HepG2 (cell line): ENCODE measurements around the gene QDPR. TPM values are rescaled to one million over a fixed set of nuclear protein-coding genes. Genes with fewer than 3 reads are reported as not detected.

Experiments
- ATAC-seq: fragments of 200-7000 bp; cut with Tn5 transposase; 3 replicates; pipeline ENCODE4 v1.9.1; 2020; ENCODE audit warnings: mild to moderate bottlenecking, moderate library complexity
- BruUV-seq: library from RNA; stranded (reverse); fragments of 400-500 nt; replicated peaks from 2 replicates; lab custom pipeline; 2021; lab: Mats Ljungman, UMichigan
- CTCF ChIA-PET: fragments of 300-600 bp; formaldehyde crosslinking; extraction: SDS; loops from one replicate; lab custom pipeline; 2021; ENCODE audit warnings: low total read pairs, inconsistent platforms, low intra/inter-chr PET ratio; lab: Yijun Ruan, JAX
- POLR2A ChIA-PET: fragments of 350-600 bp; sonication (Branson Sonifier 250); formaldehyde crosslinking; loops from one replicate; lab custom pipeline; 2020; ENCODE audit warnings: antibody characterized with exemption, inconsistent platforms; lab: Yijun Ruan, JAX
- DNase-seq: peaks from one replicate; pipeline ENCODE4 v3.0.0-alpha.2; 2015; ENCODE audit warnings: low spot score
- FAIRE-seq: peaks from 3 replicates; lab custom pipeline; 2011; peaks lifted over from hg19 to GRCh38; lab: Jason Lieb, UNC
- H2AFZ ChIP-seq: one replicate; pipeline ENCODE4 v1.6.1; 2011; ENCODE audit warnings: low read length, inconsistent platforms
- H3K27ac ChIP-seq: fragments of 300-600 bp; 3 replicates; pipeline ENCODE4 v1.8.0; 2011; ENCODE audit warnings: mixed run types, mild to moderate bottlenecking, mixed read lengths, low read length, inconsistent platforms; ENCODE audit not compliant: insufficient read depth; ENCODE audit errors: extremely low read length
- H3K27me3 ChIP-seq, 2 experiments: fragments of 200-600 bp in 1 of 2; 2 replicates in 1 of 2; 3 replicates in 1 of 2; pipeline versions ENCODE4 v1.6.0 to v1.8.0; 2011; ENCODE audit warnings: low read length in 2 of 2, mild to moderate bottlenecking in 2 of 2, moderate library complexity in 2 of 2, inconsistent platforms in 1 of 2; ENCODE audit not compliant: insufficient read depth in 2 of 2, control insufficient read depth in 1 of 2
- H3K36me3 ChIP-seq, 2 experiments: fragments of 200-600 bp in 1 of 2; replicated peaks in 1 of 2; 2 replicates in 1 of 2; 3 replicates in 1 of 2; pipeline versions ENCODE4 v1.5.1 to v1.8.0; 2011; ENCODE audit warnings: low read length in 2 of 2, inconsistent platforms in 1 of 2; ENCODE audit not compliant: insufficient read depth in 2 of 2, control insufficient read depth in 1 of 2
- H3K4me1 ChIP-seq: 2 replicates; pipeline ENCODE4 v1.5.1; 2012; ENCODE audit warnings: low read length, inconsistent platforms; ENCODE audit not compliant: insufficient read depth
- H3K4me2 ChIP-seq: 2 replicates; pipeline ENCODE4 v1.6.0; 2011; ENCODE audit warnings: low read depth, low read length, inconsistent platforms
- H3K4me3 ChIP-seq, 3 experiments: fragments of 200-600 bp in 1 of 3; sonication (generic), shearing (Covaris generic) in 1 of 3; replicated peaks in 1 of 3; 2 replicates each; pipeline ENCODE4 v1.5.1; 2011 to 2016; ENCODE audit warnings: low read length in 3 of 3, inconsistent platforms in 2 of 3, low read depth in 2 of 3, mild to moderate bottlenecking in 2 of 3, control low read depth in 1 of 3, mixed read lengths in 1 of 3; ENCODE audit not compliant: insufficient read depth in 1 of 3
- H3K79me2 ChIP-seq: one replicate; pipeline ENCODE4 v1.6.1; 2011; ENCODE audit warnings: low read length, inconsistent platforms; ENCODE audit not compliant: insufficient read depth
- H3K9ac ChIP-seq: 2 replicates; pipeline ENCODE4 v1.6.0; 2011; ENCODE audit warnings: mild to moderate bottlenecking, low read depth, low read length, inconsistent platforms; ENCODE audit not compliant: insufficient read depth
- H3K9me3 ChIP-seq: 2 replicates; pipeline ENCODE4 v1.5.1; 2012; ENCODE audit warnings: mild to moderate bottlenecking, low read length
- H4K20me1 ChIP-seq: 2 replicates; pipeline ENCODE4 v1.6.0; 2011; ENCODE audit warnings: inconsistent platforms, mild to moderate bottlenecking, low read length, moderate library complexity; ENCODE audit not compliant: insufficient read depth
- CENPT ChIP-seq: sonication (generic); formaldehyde crosslinking; IDR thresholded peaks from 2 replicates; pipeline ENCODE4 v1.8.0; 2022; ENCODE audit warnings: low read depth, mild to moderate bottlenecking, moderate library complexity, missing genetic modification reagents
- EEA1 ChIP-seq: sonication (generic); formaldehyde crosslinking; IDR thresholded peaks from 2 replicates; pipeline ENCODE4 v1.5.1; 2020; ENCODE audit warnings: mild to moderate bottlenecking, missing genetic modification reagents, borderline replicate concordance
- FOXO1 ChIP-seq: sonication (generic); formaldehyde crosslinking; IDR thresholded peaks from 2 replicates; pipeline ENCODE4 v1.4.0; 2020; ENCODE audit warnings: missing genetic modification reagents
- PHB2 ChIP-seq: fragments of 450-650 bp; IDR thresholded peaks from 2 replicates; pipeline ENCODE4 v1.6.1; 2018; ENCODE audit not compliant: partially characterized antibody
- PHF21A ChIP-seq: sonication (generic); formaldehyde crosslinking; IDR thresholded peaks from 2 replicates; pipeline ENCODE4 v1.5.0; 2020; ENCODE audit warnings: mild to moderate bottlenecking, missing genetic modification reagents
- REXO4 ChIP-seq: sonication (generic); formaldehyde crosslinking; IDR thresholded peaks from 2 replicates; pipeline ENCODE4 v1.8.0; 2022; ENCODE audit warnings: missing genetic modification reagents, mild to moderate bottlenecking, borderline replicate concordance
- TEAD3 ChIP-seq: optimal IDR thresholded peaks from 2 replicates; pipeline ENCODE3; 2016; ENCODE audit warnings: borderline replicate concordance
- ZC3H4 ChIP-seq: sonication (generic); formaldehyde crosslinking; IDR thresholded peaks from 2 replicates; pipeline ENCODE4 v1.4.0; 2020; ENCODE audit warnings: missing genetic modification reagents, borderline replicate concordance
- ZNF205 ChIP-seq: IDR thresholded peaks from 2 replicates; pipeline ENCODE4 v1.6.1; 2018; ENCODE audit warnings: missing biosample characterization, missing genetic modification reagents
- ZNF350 ChIP-seq: sonication (generic); formaldehyde crosslinking; IDR thresholded peaks from 2 replicates; pipeline ENCODE4 v1.4.0; 2020; ENCODE audit warnings: mild to moderate bottlenecking, low read depth, missing genetic modification reagents, borderline replicate concordance
- ZNF557 ChIP-seq: sonication (generic); formaldehyde crosslinking; IDR thresholded peaks from 2 replicates; pipeline ENCODE4 v1.4.0; 2020; ENCODE audit warnings: missing genetic modification reagents
- ZNF749 ChIP-seq: sonication (generic); formaldehyde crosslinking; IDR thresholded peaks from 2 replicates; pipeline ENCODE4 v1.8.0; 2022; ENCODE audit warnings: mild to moderate bottlenecking, missing genetic modification reagents, moderate library complexity, borderline replicate concordance
- WGBS: methylation state at CpG from one replicate; pipeline ENCODE4 v1.1.6; 2017; ENCODE audit warnings: low lambda C conversion rate; 5-methylcytosine and 5-hydroxymethylcytosine counted together
- in situ Hi-C: cut with HindIII; loops from 2 replicates; pipeline ENCODE4 v1.10.0; 2017; ENCODE audit warnings: low pct_unique_long_range_greater_than_20kb; ENCODE audit not compliant: extremely low pct_ligation_motif_present
- intact Hi-C: fragments of 100-400 bp; cut with micrococcal nuclease; formaldehyde crosslinking; loops from one replicate; pipeline ENCODE4 v1.10.0; 2022; ENCODE audit not compliant: unreplicated experiment
- polyA plus RNA-seq, 8 experiments: library from polyadenylated mRNA; depleted of rRNA in 3 of 8; stranded (reverse) in 7 of 8; unstranded in 1 of 8; fragments of >200 nt; fragmentation: Illumina TruSeq in 4 of 8; extraction: Trizol in 4 of 8; gene quantifications; 2 replicates each; pipeline versions ENCODE4 v1.2.1 to v1.2.3, GENCODE V29; 2011 to 2016; ENCODE audit warnings: low read depth in 4 of 8, missing spikeins in 1 of 8, mixed read lengths in 1 of 8; ENCODE audit not compliant: insufficient read depth in 1 of 8
- total RNA-seq, 5 experiments: library from RNA; depleted of rRNA; stranded (reverse); fragments of >200 nt; fragmentation: Illumina TruSeq; extraction: Trizol; gene quantifications; 2 replicates each; pipeline ENCODE4 v1.2.3, GENCODE V29; 2016; ENCODE audit warnings: low read depth in 1 of 5
- TF ChIP-seq, protein P1 (sequence below): IDR thresholded peaks from 2 replicates; pipeline ENCODE4 v1.6.1; 2016; ENCODE audit warnings: mild to moderate bottlenecking, missing biosample characterization, missing genetic modification reagents
- TF ChIP-seq, protein P2 (sequence below), 2 experiments: sonication (generic) in 1 of 2; formaldehyde crosslinking in 1 of 2; IDR thresholded peaks; 2 replicates each; pipeline versions ENCODE4 v1.5.1 to v1.6.1; 2011 to 2020; ENCODE audit warnings: borderline replicate concordance in 1 of 2, low read depth in 1 of 2, low read length in 1 of 2, mild to moderate bottlenecking in 1 of 2, missing genetic modification reagents in 1 of 2, moderate library complexity in 1 of 2
- TF ChIP-seq, protein P3 (sequence below): IDR thresholded peaks from 2 replicates; pipeline ENCODE4 v1.6.1; 2012; ENCODE audit warnings: inconsistent platforms

Gene QDPR
- total and polyA plus RNA-seq, 2 of the 13 experiments (the other 11 are each of a cell fraction or from before 2014, with no cell fraction given) = 9.9 to 95.5 TPM

DNA sequence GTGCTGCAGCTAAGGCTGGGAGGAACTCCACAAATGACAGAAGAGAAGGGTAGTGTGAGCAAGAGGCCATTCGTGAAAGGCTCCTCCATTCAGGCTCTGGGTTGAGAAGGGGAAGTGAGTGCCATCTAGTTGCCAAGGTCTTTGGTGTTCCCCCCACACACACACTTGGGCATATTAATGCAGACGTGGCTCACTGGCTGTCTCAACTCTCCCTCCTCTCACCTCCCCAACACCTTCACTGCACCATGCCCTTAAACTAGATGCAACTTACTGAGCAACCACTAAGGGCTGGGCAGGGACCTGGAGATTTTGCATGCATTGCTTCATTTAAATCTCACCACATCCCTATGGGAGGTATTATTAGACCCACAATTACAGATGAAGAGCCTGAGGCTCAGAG is 11.8 kb upstream of the QDPR start:
- ChIA-PET CTCF (no interaction called here), POLR2A (no interaction called here)
- peaks cover 12% of the 10 kb centered on the region for H3K4me1 ChIP-seq
- intact Hi-C loops (no loop called here), in situ Hi-C loops (no loop called here)
- ATAC-seq = peak; percentile 43; the same call in 2 of the 3 replicates
- no TSS peak for BruUV-seq
- WGBS = 0% methylated on average over 1 of the region's 2 CpGs
- H3K4me2 ChIP-seq = no peak overlapping the region
- no peak for DNase-seq
- H3K4me3 ChIP-seq = no peak overlapping the region
- no peaks in the 10 kb centered on the region for H3K27me3 ChIP-seq
- no peak for FAIRE-seq
- no peak overlapping the region for H2AFZ ChIP-seq
- no peaks in the 10 kb centered on the region for H3K9me3 ChIP-seq
- H3K9ac ChIP-seq = no peak overlapping the region
- no peaks in the 10 kb centered on the region for H3K36me3 ChIP-seq
- no peaks in the 10 kb centered on the region for H3K79me2 ChIP-seq
- no peak for TF ChIP-seq FOXO1 (CRISPR knock-in tag)
- no peak for TF ChIP-seq REXO4 (CRISPR knock-in tag)
- TF ChIP-seq, protein P1, sequence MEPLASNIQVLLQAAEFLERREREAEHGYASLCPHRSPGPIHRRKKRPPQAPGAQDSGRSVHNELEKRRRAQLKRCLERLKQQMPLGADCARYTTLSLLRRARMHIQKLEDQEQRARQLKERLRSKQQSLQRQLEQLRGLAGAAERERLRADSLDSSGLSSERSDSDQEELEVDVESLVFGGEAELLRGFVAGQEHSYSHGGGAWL = no peak
- TF ChIP-seq PHF21A (CRISPR knock-in tag) = no peak
- no peak for TF ChIP-seq ZNF557 (CRISPR knock-in tag)
- TF ChIP-seq, protein P2, sequence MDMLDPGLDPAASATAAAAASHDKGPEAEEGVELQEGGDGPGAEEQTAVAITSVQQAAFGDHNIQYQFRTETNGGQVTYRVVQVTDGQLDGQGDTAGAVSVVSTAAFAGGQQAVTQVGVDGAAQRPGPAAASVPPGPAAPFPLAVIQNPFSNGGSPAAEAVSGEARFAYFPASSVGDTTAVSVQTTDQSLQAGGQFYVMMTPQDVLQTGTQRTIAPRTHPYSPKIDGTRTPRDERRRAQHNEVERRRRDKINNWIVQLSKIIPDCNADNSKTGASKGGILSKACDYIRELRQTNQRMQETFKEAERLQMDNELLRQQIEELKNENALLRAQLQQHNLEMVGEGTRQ (IDR thresholded peaks at IDR 0.05; ENCODE audit: low read depth, low read length) = no peak
- TF ChIP-seq, protein P2 (CRISPR knock-in tag; IDR thresholded peaks at IDR 0.05; ENCODE audit: borderline replicate concordance) = no peak
- TF ChIP-seq ZNF350 (CRISPR knock-in tag) = no peak
- no peak for TF ChIP-seq CENPT (CRISPR knock-in tag)
- TF ChIP-seq TEAD3 (CRISPR knock-in tag) = no peak
- TF ChIP-seq ZC3H4 (CRISPR knock-in tag) = no peak
- no peak for TF ChIP-seq PHB2
- TF ChIP-seq ZNF205 (CRISPR knock-in tag) = no peak
- TF ChIP-seq, protein P3, sequence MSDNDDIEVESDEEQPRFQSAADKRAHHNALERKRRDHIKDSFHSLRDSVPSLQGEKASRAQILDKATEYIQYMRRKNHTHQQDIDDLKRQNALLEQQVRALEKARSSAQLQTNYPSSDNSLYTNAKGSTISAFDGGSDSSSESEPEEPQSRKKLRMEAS = no peak
- no peak for TF ChIP-seq EEA1 (CRISPR knock-in tag)
- no peak for TF ChIP-seq ZNF749 (CRISPR knock-in tag)
- no peaks in the 10 kb centered on the region for H4K20me1 ChIP-seq
- no peak overlapping the region for H3K27ac ChIP-seq
